Activated CD4-positive, alpha-beta T cell treated with anti-CD3 and anti-CD28 coated beads, Interleukin-10, Interleukin-2, amounts not matched to agents 100 ng/mL and 50 ng/mL, durations not matched to agents 16 hours and 8 hours (primary cell): ENCODE data around the gene SLC22A13.
"Not testable (repeated sequence)": the region's sequence is repeated elsewhere in the genome, so short reads cannot be mapped to it uniquely, and the experiment has no call there.

Experiments used
- DNase-seq: peaks from one replicate; pipeline ENCODE4 v3.0.0-alpha.2; 2020

The SLC22A13 gene

DNA sequence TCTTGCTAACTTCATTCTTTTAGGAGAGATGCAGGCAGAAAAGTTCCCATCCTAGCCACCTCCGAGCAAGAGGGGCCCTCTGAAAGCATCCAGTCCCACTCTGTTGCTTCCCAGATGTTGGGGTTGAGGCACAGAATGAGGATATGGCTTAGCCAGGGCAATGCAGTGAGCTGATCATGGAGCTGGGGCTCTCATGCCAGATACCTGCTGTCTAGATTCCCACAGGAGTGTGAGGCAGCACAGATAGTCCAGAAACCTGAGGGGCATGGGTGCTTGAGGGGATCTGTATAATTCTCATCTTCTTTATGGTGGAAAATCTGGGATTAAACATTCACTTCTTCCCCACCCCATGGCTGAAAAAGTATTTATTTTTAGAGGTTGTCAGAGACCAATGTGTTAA lies 1.2 kb downstream of the SLC22A13 start:
- no peak for DNase-seq

DNA sequence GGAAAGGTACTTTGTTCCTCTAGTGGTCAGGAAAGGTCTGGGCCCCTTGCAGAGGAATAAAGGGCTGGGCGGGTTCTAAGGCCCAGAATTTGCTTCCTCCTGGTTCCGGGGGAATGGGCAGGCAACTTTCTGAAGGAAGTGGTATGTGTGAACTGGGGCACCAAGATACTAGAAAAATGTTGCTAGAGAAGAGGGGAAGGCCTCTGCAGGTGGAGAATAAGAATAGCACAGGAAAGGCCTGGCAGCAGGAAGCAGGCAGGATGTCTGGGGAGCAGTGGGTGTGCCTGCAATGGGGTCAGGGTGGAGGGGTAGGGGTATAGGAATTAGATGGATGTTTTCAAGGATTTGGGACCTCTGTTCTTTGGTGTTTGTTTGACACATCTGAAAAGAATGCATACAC lies 2.0 kb downstream of the SLC22A13 start:
- no peak for DNase-seq

GRCh38 chr3:38268087-38268486 lies 2.5 kb downstream of the SLC22A13 start:
- no peak for DNase-seq

GRCh38 chr3:38268522-38268921 lies 2.9 kb downstream of the SLC22A13 start:
- no peak for DNase-seq

GRCh38 chr3:38270606-38271005 lies 5.0 kb downstream of the SLC22A13 start:
- DNase-seq = no peak

DNA sequence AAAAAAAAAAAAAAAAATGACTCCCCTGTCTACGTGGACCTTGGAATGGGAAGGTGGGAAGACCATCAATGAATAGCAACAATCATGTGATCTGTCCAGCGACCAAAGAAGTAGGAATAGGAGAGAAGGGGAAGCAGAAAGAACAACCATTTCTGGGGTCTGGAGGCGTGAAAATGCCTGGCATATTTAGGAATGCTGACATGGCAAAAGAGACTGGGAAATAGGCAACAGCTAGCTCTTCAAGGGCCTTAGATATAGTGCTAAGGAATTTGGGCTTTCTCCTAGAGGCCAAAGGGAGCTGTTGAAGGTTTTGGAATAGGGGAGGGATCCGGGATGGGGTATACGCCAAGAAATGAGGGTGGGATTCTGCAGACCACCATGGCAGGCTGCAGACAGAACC lies 5.9 kb downstream of the SLC22A13 start:
- DNase-seq = no peak

GRCh38 chr3:38274864-38275649 lies 9.4 kb downstream of the SLC22A13 start:
- DNase-seq = no peak

DNA sequence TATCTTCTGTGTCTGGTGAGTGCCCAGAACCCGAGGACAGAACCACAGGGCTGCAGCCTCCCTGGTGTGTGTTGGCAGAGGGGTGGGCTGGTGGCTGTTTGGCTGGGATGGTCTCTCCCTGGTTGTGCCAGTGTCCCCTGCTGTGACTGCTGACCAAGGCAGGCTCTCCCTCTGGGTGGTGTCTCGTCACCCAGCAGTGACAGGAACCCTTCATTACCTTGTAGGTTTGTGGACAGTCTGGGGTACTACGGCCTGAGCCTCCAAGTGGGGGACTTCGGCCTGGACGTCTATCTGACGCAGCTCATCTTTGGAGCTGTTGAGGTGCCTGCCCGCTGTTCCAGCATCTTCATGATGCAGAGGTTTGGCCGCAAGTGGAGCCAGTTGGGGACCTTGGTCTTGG lies 10.0 kb downstream of the SLC22A13 start:
- no peak for DNase-seq

GRCh38 chr3:38276081-38276916 lies 10.7 kb downstream of the SLC22A13 start:
- no peak for DNase-seq

DNA sequence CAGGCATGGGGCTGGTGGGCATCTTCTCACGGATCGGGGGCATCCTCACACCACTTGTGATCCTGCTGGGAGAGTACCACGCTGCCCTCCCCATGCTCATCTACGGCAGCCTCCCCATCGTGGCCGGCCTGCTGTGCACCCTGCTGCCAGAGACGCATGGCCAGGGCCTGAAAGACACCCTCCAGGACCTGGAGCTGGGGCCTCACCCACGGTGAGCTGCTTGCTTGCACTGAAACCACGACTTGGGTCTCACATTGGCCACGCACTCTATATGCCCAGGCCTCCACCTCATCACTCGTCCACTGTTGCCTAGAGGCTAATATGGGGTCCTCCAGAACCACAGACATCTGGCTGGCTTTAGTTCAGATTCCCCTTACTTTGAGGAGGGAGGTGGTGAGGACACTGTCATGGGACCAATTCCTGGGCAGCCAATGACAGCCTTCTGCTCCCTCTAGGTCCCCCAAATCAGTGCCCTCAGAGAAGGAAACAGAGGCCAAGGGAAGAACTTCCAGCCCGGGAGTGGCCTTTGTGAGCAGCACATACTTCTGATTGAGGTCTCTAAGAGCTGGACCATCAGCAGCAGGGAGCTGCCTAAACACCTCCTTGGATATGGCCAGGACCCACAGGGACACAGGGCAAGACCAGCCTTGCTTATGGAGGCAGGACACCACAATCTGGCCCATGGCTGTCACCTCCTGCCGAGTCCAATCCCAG lies 11.5 kb downstream of the SLC22A13 start:
- DNase-seq = no peak

- no peak for DNase-seq
These were observed 13.2 kb downstream of the SLC22A13 start for GRCh38 chr3:38278841-38279240.

DNA sequence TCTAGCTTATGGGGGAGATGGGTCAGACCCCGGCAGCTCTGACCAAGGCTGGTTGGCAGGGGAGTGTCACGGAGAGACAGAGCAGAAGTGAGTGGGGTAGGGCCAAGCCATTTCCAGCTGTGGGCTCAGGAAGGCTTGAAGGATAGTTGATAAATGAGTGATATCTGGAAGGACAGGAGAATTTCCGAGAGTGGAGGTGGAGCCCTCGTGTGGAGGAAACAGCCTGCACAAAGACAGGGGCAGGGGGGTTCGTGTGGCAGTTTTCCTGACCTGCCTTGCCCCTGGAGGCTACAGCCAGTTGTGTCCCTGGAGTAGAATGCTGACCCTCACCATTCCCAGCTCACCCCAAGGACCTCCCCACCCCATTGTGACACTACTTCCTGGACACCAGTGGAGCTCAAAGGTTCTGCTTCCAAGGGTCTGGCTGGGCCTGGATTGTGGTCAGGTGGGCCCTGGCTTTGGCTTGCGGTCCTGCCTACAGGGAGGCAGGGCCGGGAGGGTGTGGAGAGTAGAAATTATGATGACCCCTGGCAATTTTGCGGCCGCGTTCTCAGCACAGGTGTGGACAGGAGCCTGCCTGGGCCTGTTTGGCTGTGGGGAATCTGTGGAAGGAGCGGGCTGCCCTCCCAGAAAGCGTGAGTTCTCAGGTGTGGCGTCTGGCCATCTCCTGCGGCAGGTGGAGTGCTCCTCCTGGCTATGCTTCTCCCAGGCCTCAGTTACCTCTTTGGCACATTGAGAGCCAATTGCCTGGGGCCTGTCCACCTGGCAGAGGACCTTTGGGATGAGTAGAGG lies 16.5 kb downstream of the SLC22A13 start, which contains the start of gene SLC22A14:
Gene SLC22A14 (plus strand): TSS at position 400 of the 792 bp plus-strand sequence. CDS start 23,733 bp downstream, outside the sequence.
- no peak for DNase-seq

GRCh38 chr3:38283810-38284755 lies 18.5 kb downstream of the SLC22A13 start:
- no peak for DNase-seq

DNA sequence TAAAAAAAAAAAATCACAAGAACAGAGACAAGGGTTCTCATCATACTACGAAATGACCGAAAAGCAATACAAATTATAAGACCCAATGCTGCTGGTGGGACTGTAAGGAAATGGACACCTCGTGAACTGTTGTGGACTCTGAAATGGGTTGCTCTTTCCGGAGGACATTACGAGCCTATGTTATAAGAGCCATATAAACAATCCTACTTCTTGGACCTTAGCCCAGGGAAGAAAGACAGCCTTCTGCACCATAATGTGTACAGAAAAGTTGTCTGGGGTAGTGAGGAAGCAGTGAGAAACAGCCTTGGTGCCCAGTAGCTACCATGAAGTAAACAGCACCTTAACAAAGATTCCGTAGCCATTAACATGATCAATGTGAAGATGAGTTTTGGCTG lies 19.1 kb downstream of the SLC22A13 start:
- no peak for DNase-seq

GRCh38 chr3:38289286-38290217 lies 23.9 kb downstream of the SLC22A13 start:
- DNase-seq = not testable (repeated sequence)

- DNase-seq = not testable (repeated sequence)
These were observed 31.4 kb downstream of the SLC22A13 start for GRCh38 chr3:38297053-38297452.

DNA sequence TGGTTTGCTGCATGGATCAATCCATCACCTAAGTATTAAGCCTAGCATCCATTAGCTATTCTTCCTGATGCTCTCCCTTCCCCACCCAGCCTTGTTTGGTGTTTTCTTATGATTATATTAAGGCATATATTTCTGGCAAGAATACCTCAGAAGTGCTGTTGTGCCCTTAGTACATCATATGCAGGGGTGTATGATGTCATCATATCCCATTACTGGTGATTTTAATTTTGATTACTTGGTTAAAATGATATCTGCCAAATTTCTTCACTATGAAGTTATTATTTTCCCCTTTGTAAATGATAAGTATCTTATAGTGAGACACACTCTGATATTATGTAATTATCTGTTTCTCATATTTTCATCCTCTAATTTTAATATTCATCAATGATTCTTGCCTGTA lies 31.9 kb downstream of the SLC22A13 start:
- no peak for DNase-seq

GRCh38 chr3:38297947-38298711 lies 32.5 kb downstream of the SLC22A13 start:
- no peak for DNase-seq

DNA sequence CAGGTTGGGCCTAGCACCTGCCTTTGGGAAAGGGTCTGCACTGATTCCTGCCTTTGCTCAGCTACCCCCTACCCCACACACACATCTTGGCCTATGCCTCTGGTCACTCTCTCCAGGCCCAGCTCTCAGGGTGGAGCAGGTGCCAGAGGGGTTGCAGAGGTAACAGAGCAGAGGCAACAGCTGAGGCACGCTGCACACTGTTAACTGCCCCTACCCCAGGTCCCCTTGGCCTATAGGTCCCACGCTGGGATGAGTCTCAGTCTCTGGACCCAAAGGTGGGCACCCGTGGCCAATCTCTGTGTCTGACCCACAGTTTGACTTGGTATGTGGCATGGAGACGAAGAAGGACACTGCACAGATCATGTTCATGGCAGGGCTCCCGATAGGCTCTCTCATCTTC lies 41.3 kb downstream of the SLC22A13 start:
- DNase-seq = no peak
